Measurements from ENCODE around the gene LRRC8A. TPM values are rescaled to one million over a fixed set of nuclear protein-coding genes. Genes with fewer than 3 reads are reported as not detected.
A peak's percentile ranks its signal among the peaks of the same experiment; 100 is the strongest.

Gene LRRC8A
- total RNA-seq, 1 experiment from 2014 or later: 16.4 TPM

DNA sequence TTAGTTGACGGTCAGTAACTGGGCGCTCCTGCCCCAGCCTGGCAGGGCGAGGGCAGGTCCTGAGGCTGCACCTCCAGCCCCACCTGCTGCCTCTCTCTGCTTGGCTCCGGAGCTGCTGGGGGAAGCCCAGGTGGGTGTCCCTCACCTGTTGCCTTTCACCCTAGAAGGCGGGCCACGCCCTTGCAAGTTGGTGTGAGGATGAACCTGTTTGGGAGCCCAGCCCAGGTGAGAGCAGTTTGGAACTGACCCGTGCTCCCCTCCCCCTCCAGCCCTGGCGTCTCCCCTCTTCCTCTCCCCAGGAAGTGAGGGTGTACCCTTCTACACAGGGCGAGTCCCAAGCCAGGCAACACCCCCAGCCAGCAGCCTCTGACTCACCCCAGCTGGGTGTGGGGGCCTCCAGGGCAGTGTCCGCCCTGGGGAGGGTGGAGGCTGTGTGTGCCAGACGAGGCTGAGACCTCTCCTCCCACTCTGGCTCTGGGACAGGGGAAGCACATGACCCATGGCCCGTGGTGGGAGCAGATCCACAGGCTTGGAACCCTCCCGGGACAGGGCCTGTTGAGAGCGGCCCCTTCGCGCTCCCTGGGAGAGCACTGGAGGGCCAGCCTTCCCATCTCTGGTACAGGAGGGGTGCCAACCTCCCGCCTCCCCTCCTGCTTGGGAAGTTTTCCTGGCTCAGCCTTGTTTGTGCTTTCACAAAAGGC lies 10.4 kb downstream of the LRRC8A start:
- Histone ChIP-seq H3K27me3 (ENCODE audit: control insufficient read depth, insufficient read depth, low read length) (no peaks in the 10 kb centered on the region), H3K27ac (ENCODE audit: low read length) (no peak overlapping the region; the same call in 1 of the 2 replicates), H3K9me3 (ENCODE audit: control insufficient read depth, insufficient read depth, low read depth, low read length) (no peaks in the 10 kb centered on the region), H3K4me3 (ENCODE audit: low read depth in 2 of 2, low read length in 2 of 2) (no peak overlapping the region), H3K36me3 (ENCODE audit: control insufficient read depth, insufficient read depth, low read length) (no peaks in the 10 kb centered on the region), H3K4me1 (ENCODE audit: control insufficient read depth, insufficient read depth, low read length) (peaks cover 8% of the 10 kb centered on the region)
- intact Hi-C loops (cut with micrococcal nuclease; ENCODE audit: unreplicated experiment): no loop called here
- DNase-seq (ENCODE audit: low read depth, low spot score) (no peak), ATAC-seq (peak; percentile 85)
- POLR2A ChIA-PET: no interaction called here
- CTCF ChIA-PET: no interaction called here
- TF ChIP-seq REST (IDR thresholded peaks at IDR 0.05; ENCODE audit: insufficient read depth in 1 of 2, low read depth in 2 of 2, low read length in 1 of 2) (no peak), SIN3A (IDR thresholded peaks at IDR 0.05; ENCODE audit: borderline replicate concordance, insufficient read depth, low read depth, low read length) (no peak)
- BruUV-seq (replicated peaks): no TSS peak
- in situ Hi-C loops (cut with HindIII; ENCODE audit: low pct_unique_long_range_greater_than_20kb, low sequenced_read_pairs): no loop called here

- Histone ChIP-seq H3K9me3 (ENCODE audit: control insufficient read depth, insufficient read depth, low read depth, low read length) (no peaks in the 10 kb centered on the region), H3K27ac (ENCODE audit: low read length) (no peak overlapping the region), H3K36me3 (ENCODE audit: control insufficient read depth, insufficient read depth, low read length) (no peaks in the 10 kb centered on the region), H3K27me3 (ENCODE audit: control insufficient read depth, insufficient read depth, low read length) (no peaks in the 10 kb centered on the region), H3K4me1 (ENCODE audit: control insufficient read depth, insufficient read depth, low read length) (peaks cover 8% of the 10 kb centered on the region; the same call in 1 of the 2 replicates), H3K4me3 (ENCODE audit: low read depth in 2 of 2, low read length in 2 of 2) (no peak overlapping the region)
- BruUV-seq (replicated peaks): no TSS peak
- CTCF ChIA-PET: no interaction called here
- POLR2A ChIA-PET: no interaction called here
- no peak for TF ChIP-seq REST (IDR thresholded peaks at IDR 0.05; ENCODE audit: insufficient read depth in 1 of 2, low read depth in 2 of 2, low read length in 1 of 2)
- TF ChIP-seq TCF7L2 (IDR thresholded peaks at IDR 0.05; ENCODE audit: low read depth, low read length): no peak
- TF ChIP-seq, protein P1, sequence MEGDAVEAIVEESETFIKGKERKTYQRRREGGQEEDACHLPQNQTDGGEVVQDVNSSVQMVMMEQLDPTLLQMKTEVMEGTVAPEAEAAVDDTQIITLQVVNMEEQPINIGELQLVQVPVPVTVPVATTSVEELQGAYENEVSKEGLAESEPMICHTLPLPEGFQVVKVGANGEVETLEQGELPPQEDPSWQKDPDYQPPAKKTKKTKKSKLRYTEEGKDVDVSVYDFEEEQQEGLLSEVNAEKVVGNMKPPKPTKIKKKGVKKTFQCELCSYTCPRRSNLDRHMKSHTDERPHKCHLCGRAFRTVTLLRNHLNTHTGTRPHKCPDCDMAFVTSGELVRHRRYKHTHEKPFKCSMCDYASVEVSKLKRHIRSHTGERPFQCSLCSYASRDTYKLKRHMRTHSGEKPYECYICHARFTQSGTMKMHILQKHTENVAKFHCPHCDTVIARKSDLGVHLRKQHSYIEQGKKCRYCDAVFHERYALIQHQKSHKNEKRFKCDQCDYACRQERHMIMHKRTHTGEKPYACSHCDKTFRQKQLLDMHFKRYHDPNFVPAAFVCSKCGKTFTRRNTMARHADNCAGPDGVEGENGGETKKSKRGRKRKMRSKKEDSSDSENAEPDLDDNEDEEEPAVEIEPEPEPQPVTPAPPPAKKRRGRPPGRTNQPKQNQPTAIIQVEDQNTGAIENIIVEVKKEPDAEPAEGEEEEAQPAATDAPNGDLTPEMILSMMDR (IDR thresholded peaks at IDR 0.05): no peak
- no peak for TF ChIP-seq POLR2AphosphoS5 (IDR thresholded peaks at IDR 0.05; ENCODE audit: low read depth, low read length)
- in situ Hi-C loops (cut with HindIII; ENCODE audit: low pct_unique_long_range_greater_than_20kb, low sequenced_read_pairs): no loop called here
- DNase-seq (ENCODE audit: low read depth, low spot score): no peak
- no peak for ATAC-seq
- intact Hi-C loops (cut with micrococcal nuclease; ENCODE audit: unreplicated experiment): no loop called here
These were observed 11.4 kb downstream of the LRRC8A start for GRCh38 chr9:128893354-128893753.
